ENCODE data around the gene CCDC33. TPM values are rescaled to one million over a fixed set of nuclear protein-coding genes. Genes with fewer than 3 reads are reported as not detected.

Gene CCDC33
- total RNA-seq, 1 donor from 2014 or later: not detected

- H3K36me3 ChIP-seq (ENCODE audit: control insufficient read depth, insufficient read depth, low read length): no peaks in the 10 kb centered on the region
- H3K27me3 ChIP-seq (ENCODE audit: control insufficient read depth, insufficient read depth, low read length): peaks cover 1% of the 10 kb centered on the region
- no peak for TF ChIP-seq CTCF (IDR thresholded peaks at IDR 0.05; ENCODE audit: insufficient read depth, low read length, severe bottlenecking)
- DNase-seq (ENCODE audit: low read depth): peak; percentile 13
- peak overlapping the region; percentile 47 for H3K4me3 ChIP-seq (ENCODE audit: low read depth, low read length)
- no peak for FAIRE-seq
Observed at GRCh38 chr15:74365598-74366445, 129.7 kb downstream of the CCDC33 start.

GRCh38 chr15:74367296-74367854 is 131.2 kb downstream of the CCDC33 start, which contains the start of gene CYP11A1:
Gene CYP11A1 (minus strand): TSS chr15:74367646. CDS start chr15:74367585, 61 bp downstream.
- H3K36me3 ChIP-seq (ENCODE audit: control insufficient read depth, insufficient read depth, low read length): no peaks in the 10 kb centered on the region
- TF ChIP-seq CTCF (IDR thresholded peaks at IDR 0.05; ENCODE audit: insufficient read depth, low read length, severe bottlenecking): no peak
- DNase-seq (ENCODE audit: low read depth) (no peak), FAIRE-seq (no peak)
- peaks cover 1% of the 10 kb centered on the region for H3K27me3 ChIP-seq (ENCODE audit: control insufficient read depth, insufficient read depth, low read length)
- H3K4me3 ChIP-seq (ENCODE audit: low read depth, low read length): no peak within 1 kb of the TSS

GRCh38 chr15:74368121-74368520 is 132.0 kb downstream of the CCDC33 start:
- Histone ChIP-seq H3K27me3 (ENCODE audit: control insufficient read depth, insufficient read depth, low read length) (peaks cover 1% of the 10 kb centered on the region), H3K4me3 (ENCODE audit: low read depth, low read length) (no peak overlapping the region), H3K36me3 (ENCODE audit: control insufficient read depth, insufficient read depth, low read length) (no peaks in the 10 kb centered on the region)
- TF ChIP-seq CTCF (IDR thresholded peaks at IDR 0.05; ENCODE audit: insufficient read depth, low read length, severe bottlenecking): no peak
- no peak for DNase-seq (ENCODE audit: low read depth)
- FAIRE-seq: no peak

- peaks cover 1% of the 10 kb centered on the region for H3K27me3 ChIP-seq (ENCODE audit: control insufficient read depth, insufficient read depth, low read length)
- no peak for FAIRE-seq
- DNase-seq (ENCODE audit: low read depth): no peak
- no peaks in the 10 kb centered on the region for H3K36me3 ChIP-seq (ENCODE audit: control insufficient read depth, insufficient read depth, low read length)
- H3K4me3 ChIP-seq (ENCODE audit: low read depth, low read length): no peak overlapping the region
- no peak for TF ChIP-seq CTCF (IDR thresholded peaks at IDR 0.05; ENCODE audit: insufficient read depth, low read length, severe bottlenecking)
Observed at GRCh38 chr15:74369084-74369745, 133.1 kb downstream of the CCDC33 start.

- peaks cover 1% of the 10 kb centered on the region for H3K27me3 ChIP-seq (ENCODE audit: control insufficient read depth, insufficient read depth, low read length)
- no peak overlapping the region for H3K4me3 ChIP-seq (ENCODE audit: low read depth, low read length)
- TF ChIP-seq CTCF (IDR thresholded peaks at IDR 0.05; ENCODE audit: insufficient read depth, low read length, severe bottlenecking): no peak
- no peak for FAIRE-seq
- H3K36me3 ChIP-seq (ENCODE audit: control insufficient read depth, insufficient read depth, low read length): no peaks in the 10 kb centered on the region
- DNase-seq (ENCODE audit: low read depth): no peak
Observed at GRCh38 chr15:74369756-74370155, 133.6 kb downstream of the CCDC33 start.

All from bronchial epithelial cell (primary cell).